HepG2 (cell line): Measurements from ENCODE around the gene CLEC3A.

Source experiments
- CTCF ChIP-seq: sonication (generic); formaldehyde crosslinking; IDR thresholded peaks from 2 replicates; pipeline ENCODE4 v1.5.0; 2020; ENCODE audit warnings: mild to moderate bottlenecking, missing genetic modification reagents, moderate library complexity
- ESRRA ChIP-seq: sonication (generic); formaldehyde crosslinking; IDR thresholded peaks from 2 replicates; pipeline ENCODE4 v1.5.1; 2020; ENCODE audit warnings: mild to moderate bottlenecking, low read depth, missing genetic modification reagents
- MAZ ChIP-seq, 2 experiments: sonication (generic) in 1 of 2; formaldehyde crosslinking in 1 of 2; IDR thresholded peaks; 2 replicates each; pipeline versions ENCODE4 v1.5.0 to v1.6.1; 2012 to 2020; ENCODE audit warnings: low read depth in 2 of 2, mild to moderate bottlenecking in 2 of 2, borderline replicate concordance in 1 of 2, improper control_type of control experiment in 1 of 2, low read length in 1 of 2, missing genetic modification reagents in 1 of 2, moderate library complexity in 1 of 2
- MIER2 ChIP-seq: IDR thresholded peaks from 2 replicates; pipeline ENCODE4 v1.6.1; 2016; ENCODE audit warnings: missing biosample characterization, missing genetic modification reagents
- RELA ChIP-seq: sonication (generic); formaldehyde crosslinking; IDR thresholded peaks from 2 replicates; pipeline ENCODE4 v1.4.0; 2020; ENCODE audit warnings: missing genetic modification reagents
- SNAI1 ChIP-seq: sonication (generic); formaldehyde crosslinking; IDR thresholded peaks from 2 replicates; pipeline ENCODE4 v1.5.0; 2020; ENCODE audit warnings: mild to moderate bottlenecking, missing genetic modification reagents, borderline replicate concordance

GRCh38 chr16:78060809-78061208, 38.5 kb downstream of the CLEC3A start:
- no peak for TF ChIP-seq CTCF (CRISPR knock-in tag)
- TF ChIP-seq ESRRA (CRISPR knock-in tag) = no peak
- no peak for TF ChIP-seq MAZ (IDR thresholded peaks at IDR 0.05; ENCODE audit: borderline replicate concordance, low read depth, low read length)
- no peak for TF ChIP-seq MAZ (CRISPR knock-in tag; IDR thresholded peaks at IDR 0.05; ENCODE audit: low read depth)
- TF ChIP-seq SNAI1 = no peak
- TF ChIP-seq MIER2 (CRISPR knock-in tag) = no peak
- TF ChIP-seq RELA (CRISPR knock-in tag) = no peak
